Stimulated activated CD4-positive, alpha-beta T cell treated with anti-CD3 and anti-CD28 coated beads, Interleukin-1b, Interleukin-23, amount 100 ng/mL, for 1 hour (primary cell): ENCODE measurements around the gene FGFBP1.

Experiments used
- DNase-seq, 2 donors: peaks; one replicate each; pipeline ENCODE4 v3.0.0-alpha.2; 2020; ENCODE audit warnings: low read depth in 2 of 2

Gene FGFBP1

DNA sequence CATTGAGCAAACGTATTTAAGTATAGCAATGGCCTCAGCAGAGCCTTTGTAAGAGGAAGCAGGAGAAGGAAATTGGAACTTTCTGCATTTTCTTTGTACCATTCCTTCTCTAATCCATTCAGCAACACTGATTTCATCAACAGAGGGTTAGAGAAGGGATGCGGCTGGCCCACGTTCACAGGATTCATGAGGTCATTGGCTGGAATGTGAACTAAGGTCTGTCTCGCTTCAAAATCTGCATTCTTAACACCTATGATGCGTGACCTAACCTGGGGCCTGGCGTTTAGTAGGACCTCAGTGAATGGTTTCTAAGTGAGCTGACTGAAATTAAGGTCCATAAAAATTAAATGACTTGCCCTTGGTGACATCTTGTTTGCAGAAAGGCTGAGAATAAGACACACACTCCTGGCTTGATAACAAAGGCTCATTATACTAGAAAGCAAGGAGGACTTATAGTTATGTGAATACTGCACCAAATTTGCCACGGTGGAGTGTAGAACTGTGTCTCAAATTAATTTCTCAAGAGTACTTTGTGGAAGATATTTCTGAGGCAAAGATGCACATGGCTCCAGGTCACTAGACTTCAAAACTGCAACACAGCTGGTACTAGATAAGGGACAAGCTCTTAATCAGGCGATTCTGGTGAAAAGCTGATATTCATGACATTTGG, 25.4 kb downstream of the FGFBP1 start:
- DNase-seq, result no peak

DNA sequence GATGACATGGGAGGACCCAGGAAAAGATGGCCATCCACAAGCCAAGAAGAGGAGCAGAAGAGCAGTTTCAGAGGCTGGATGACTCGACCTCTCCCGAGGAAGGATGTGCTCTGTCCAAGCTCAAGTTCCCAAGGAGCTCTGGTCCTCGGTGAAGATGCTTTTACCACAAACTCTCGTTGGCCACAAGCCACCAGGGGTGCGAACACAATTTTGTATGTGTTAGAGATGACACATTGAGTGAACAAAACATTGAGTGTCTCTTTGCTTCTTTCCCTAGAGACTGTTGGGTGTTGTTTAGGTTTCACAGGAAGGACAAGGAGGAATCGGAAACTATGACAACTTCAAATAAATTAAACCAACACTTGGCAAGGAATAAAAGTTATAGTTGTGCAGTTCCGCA, 26.3 kb downstream of the FGFBP1 start:
- no peak for DNase-seq

DNA sequence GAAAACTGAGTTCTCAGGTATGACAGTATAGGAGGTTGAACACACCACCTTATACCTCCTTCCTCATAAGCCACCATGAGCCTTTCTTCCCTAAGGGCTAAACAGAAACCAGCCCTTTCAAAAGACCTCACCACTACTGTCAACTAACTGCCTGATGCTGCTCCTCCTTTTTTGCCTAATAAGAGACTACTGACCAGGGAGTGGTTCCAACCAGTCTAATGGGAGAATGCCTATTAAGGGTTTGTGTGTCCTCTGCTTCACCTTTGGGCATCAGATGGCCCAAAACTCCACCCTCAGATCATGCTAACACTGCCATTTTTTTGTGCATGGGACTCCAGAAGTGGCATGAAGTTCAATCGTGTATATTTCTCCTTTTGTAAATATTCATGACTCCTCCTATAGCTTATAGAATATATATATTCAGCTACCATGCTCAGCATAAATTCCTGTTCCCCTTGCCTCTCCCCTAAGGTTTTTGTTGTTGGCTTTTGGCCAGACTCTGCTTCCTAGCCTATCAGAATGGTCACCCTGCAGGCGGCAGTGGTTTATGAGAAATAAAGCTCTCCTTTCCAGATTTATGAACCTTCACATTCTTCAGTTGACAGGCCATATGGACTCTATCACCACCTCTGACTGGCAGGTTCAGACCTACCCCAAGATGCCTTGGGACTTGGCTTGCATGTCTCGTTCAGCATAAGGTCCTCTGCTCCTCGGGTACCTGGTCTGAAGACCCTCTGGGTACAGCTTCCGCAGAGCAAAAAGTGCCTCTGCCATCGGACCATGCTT, 28.2 kb downstream of the FGFBP1 start:
- DNase-seq, result no peak

DNA sequence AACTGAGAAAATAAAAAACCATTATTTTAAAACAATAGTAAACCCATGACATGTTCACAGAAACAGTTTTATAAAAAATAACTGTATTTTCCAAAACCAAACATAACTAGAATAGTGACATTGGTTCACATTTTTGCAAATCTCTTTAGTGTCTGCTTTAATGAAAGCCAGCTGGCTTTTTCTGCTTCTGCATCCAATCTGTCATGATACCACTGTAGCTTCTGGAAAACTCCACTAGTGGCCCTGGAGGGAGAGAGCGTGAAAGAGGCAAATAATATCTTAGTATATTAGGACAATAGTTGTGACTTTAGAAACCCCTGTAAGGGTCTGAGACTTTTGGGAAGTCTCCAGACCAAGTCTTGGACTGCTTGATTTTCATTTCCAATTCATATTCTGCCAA, 31.1 kb downstream of the FGFBP1 start:
- no peak for DNase-seq

DNA sequence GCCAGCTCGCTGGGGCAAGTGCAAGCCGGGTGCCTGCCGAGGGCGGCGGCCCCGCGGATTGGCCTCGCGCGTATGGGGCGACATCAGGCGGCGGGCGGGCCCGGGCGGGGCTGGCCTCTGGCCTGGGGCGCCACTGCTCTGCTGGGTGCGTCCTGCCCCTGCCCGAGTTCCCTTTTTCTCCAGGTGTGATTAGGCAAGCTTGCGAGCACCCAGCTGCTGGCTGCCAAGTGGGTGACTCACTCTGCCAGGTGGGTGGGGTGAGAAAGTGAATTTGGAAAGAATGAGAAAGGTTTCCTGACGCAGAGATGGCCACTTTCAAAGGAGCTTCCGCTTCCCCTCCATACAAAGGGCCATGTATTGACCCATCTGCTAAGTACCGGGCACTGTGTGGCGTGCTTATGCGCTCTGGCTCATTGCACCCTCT, 32.5 kb downstream of the FGFBP1 start:
- DNase-seq, result no peak

DNA sequence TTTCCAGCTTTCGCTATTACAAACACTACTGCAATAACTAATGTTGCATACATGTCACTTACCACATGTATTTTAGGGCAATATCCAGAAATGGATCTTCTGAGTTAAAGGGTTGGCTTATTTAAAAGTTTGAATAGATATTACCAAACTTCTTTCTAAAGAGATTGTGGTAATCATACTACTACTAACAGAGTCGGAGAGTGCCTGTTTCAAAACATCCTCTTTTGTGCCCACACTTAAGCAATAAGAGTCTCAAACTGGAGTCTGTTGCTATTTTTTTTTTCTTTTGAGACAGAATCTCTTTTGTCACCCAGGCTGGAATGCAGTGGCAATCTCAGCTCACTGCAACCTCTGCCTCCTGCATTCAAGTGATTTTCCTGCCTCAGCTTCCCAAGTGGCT, 35.8 kb downstream of the FGFBP1 start:
- no peak for DNase-seq

DNA sequence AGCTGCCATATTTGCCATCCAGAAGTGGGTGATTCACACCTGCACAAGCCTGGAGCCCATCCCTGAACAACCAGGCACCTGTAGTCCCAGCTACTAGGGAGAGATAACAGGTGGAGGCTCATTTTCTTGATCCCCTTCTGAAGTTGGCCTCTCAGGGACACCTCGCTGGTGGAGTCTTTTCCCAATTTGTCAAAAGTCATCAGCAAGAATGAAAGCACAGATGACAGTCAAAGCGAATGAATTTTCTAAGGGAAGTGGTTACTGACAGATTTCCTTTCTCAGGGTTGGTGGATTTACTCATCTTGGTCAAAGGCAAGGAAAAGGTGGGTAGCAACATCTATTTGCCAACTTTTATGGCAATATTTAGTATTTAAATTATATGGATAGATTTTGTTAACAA, 36.5 kb downstream of the FGFBP1 start:
- no peak for DNase-seq

DNA sequence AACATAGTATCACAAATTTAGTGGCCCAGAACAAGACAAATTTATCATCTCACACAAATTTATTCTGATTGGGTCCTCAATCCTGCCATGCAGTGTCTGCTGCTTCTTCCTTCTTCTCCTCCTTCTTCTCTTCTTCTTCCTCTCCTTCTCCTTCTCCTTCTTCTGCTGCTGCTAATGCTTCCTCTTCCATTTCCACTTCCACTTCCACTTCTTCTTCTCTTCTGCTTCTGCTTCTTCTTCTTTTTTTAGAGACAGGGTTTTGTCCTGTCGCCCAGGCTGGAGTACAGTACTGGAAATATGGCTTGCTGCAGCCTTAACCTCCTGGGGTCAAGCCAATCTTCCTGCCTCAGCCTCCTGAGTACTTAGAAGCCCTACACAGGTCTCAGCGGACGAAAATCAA, 37.5 kb downstream of the FGFBP1 start:
- no peak for DNase-seq

DNA sequence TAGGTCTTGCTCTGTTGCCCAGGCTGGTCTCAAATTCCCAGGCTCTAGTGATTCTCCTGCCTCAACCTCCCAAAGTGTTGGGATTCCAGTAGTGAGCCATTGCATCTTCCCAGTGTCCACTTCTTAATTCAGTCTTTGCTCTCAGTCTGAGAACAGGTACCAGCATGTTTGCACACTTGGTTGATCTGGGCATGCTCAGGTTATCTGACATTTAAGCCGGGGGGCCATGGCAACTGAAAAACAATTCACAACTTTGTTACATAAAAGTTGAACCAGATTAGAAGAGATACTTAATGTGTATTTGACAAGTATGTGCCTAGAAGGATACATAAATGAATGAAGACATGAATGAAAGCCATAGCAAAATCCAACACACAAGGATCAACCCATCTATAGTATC, 39.0 kb downstream of the FGFBP1 start:
- DNase-seq, result no peak

DNA sequence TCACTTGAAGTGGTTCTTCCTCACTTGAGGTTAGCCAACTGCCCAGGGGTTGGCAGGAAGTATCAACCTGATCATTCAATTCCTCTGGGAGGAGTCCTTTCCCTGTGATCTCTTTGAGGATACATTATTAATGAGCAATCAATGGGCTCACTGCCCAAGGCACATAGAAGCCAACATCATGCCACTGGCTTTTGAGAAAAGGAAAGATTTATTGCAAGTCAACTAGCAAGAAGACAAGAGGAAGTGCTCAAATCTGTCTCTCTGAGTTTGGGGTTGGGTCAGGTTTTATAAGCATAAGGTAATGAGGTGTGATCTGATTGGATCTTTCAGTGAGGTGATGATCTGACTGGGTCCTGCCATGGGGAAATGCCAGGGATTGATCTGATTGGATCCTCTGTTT, 39.6 kb downstream of the FGFBP1 start:
- DNase-seq, result no peak

DNA sequence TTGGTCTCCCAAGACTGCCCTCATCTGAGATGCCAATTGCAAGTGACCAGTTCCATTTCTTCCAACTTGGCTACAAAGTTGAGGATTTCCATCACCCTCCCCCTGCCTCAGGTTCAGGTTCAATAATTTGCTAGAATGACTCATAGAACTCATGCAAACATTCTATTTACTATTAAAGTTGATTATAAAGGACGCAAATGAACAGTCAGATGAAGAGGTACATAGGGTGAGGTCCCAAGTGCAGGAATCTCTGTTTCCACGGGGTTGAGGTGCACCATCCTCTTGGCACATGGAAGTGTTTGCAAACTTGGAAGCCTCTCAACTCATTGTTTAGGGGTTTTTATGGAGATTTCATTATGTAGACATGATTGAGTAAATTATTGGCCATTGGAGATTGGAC, 41.0 kb downstream of the FGFBP1 start:
- no peak for DNase-seq

DNA sequence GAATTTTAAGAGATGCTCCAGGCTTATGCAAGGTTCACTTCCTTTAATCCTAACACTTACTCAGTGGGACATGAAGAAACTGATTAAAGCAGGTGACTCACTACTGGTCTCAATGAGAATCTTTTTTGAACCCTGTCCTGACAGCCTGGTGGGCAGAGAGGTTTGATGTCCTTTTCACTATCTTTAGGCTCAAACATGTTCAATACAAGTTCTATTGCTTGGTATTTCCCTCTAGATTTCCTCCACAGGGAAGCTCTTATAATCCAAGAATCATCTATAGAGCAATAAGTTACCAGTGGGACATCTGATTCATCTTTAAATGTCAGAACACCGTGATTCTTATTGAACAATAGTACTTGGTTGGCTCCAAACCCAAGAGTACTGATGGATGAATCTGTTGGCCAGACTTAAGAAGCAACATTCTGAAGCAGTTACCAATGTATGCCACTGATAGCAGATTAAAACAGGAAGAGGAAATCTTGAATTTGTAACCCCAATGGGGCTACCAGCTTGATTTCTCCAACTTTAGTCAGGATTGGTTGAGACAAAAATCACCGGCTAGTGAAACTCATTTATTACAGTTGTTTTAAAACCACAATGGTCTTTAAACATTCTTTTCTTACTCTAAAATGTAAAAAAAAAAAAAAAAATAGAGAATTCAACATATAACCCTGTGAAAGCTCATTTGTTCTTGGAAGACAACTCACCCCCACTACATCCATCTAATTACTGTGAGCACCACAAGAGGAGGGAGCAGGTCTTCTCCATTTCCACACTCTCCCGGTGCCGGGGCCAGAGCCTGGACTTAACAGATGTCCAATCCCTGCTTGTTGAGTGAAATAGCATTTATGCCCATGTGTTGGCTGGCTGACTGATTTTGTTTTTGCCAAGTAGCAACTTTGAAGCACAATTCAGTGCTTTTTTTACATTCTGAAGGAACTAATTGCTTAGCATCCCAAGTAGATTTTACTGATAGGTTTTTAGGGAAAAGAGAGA, 43.3 kb downstream of the FGFBP1 start:
- DNase-seq, result no peak

DNA sequence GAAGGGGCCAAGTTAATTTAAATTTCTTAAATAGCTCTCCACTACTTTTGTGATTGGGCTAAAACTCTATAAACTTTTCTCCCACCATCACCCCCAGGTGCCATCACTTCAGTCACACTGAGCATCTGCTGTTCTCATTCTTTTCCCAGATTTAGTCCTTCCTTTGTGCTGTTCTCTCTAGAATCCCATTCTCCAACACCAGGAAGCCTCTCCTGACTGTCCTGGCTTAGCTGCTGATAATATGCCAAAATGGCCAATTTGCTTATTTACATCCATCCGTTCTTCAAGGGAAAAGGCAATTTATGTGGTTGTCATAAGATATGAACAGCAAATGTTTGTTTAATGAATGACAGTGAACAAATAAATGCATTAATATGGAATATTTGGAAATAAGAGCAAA, 44.1 kb downstream of the FGFBP1 start:
- DNase-seq, result no peak

DNA sequence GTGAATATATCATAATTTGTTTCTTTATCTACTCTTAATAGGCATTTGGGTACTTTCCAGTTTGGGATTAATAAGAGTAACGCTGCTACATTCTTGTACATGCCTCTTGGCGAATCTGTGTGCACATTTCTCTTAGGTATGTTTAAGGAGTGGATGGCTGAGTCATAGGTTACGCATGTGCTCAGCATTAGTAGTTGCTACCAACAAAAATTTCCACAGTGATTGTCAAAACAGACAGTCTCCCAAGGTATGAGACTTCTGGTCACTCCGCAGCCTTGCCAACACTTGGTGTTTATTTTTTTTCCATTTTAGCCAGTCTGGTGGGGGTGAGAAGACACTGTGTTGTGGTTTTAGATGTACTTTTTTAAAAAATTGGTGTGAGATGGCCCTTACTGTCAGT, 44.6 kb downstream of the FGFBP1 start:
- DNase-seq, result no peak

DNA sequence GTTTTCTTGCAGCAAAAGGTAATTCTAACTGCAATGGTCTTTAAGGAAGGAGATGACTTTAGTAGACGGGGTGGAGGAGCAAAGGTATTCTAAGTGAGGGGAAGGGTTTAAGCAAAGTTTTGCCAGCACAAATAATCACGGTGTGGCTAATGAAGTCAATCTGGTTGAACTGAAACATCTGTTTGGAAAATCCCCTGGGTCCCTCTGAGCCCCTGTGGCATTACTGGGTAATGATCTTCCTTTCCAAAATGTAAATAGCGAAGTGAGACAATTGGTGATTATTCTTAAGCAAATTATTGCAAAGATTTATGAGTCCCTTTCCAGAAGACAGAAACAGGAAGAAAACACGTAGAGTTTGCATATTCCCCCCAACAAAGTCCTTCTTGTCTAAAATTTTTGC, 47.2 kb downstream of the FGFBP1 start:
- no peak for DNase-seq

DNA sequence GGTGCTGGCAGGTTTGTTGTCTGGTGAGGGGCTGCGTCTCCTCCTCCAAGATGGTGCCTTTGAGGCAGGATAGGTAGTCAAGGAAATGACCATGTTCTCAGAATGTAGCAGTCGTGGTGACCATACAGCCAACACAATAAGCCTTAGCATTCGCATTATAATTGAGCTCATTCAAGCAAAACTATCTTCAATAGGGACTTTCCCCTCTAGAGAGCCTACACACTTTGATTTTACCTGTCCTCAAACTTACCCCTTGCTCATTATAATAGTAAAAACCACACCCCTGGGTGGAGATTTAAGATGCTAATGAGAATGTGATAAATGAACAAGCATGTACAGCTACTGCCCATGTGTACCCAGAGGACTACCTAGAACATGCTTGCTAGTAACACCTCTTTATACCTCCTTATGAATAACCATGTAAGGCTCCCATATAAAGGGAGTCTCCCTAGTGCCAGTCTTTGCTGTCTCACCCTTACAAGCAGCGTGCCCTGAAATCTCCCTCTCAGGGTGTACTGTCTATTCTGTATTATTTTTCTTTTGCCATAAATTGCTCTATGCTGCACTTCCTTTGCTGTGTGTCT, 48.2 kb downstream of the FGFBP1 start:
- no peak for DNase-seq

DNA sequence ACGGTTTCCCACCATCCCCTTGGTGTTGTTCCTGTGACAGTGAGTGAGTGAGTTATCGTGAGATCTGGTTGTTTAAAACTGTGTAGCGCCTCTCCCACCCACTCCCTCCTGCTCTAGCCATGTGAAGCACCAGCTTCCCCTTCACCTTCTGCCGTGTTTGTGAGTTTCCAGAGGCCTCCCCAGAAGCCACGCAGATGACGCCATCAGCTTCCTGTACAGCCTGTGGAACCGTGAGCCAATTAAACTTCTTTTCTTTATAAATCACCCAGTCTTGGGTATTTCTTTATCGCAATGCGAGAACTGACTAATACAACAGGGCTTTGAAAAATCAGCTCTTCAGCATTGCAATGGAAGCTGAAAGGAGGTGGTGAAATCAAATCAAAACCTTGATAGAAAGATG, 50.0 kb downstream of the FGFBP1 start:
- no peak for DNase-seq
